Activated CD4-positive, CD25-positive, alpha-beta regulatory T cell treated with anti-CD3 and anti-CD28 coated beads, Interleukin-2, amount 50 U/mL, for 24 hours (primary cell): ENCODE results near the gene SIGLEC6.

Experiments
- ATAC-seq, 2 donors: fragments of 150-1000 bp; cut with Tn5 transposase; one replicate each; pipeline ENCODE4 v1.10.0; 2021; ENCODE audit warnings: mild to moderate bottlenecking in 1 of 2, moderate library complexity in 1 of 2

Gene SIGLEC6

DNA sequence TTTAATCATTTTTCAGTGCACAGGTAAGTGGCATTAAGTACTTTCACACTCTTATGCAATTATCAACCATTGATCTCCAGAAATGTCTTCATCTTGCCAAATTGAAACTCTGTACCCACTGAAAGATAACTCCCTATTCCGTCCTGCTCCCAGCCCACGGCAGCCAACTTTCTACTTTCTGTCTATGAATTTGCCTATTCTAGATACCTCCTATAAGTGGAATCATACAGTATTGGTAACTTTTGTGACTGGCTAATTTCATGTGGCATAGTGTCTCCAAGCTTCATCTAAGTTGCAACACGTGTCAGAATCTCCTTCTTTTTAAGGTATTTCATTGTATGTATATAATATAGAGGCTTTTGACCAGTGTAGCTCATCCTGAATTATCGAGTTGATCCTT is 58.9 kb downstream of the SIGLEC6 start:
- ATAC-seq, result no peak

GRCh38 chr19:51471527-51471926 is 59.9 kb downstream of the SIGLEC6 start:
- ATAC-seq, result no peak

- ATAC-seq, result no peak
Observed at GRCh38 chr19:51470966-51471365, 60.5 kb downstream of the SIGLEC6 start.

GRCh38 chr19:51469629-51470028 is 61.8 kb downstream of the SIGLEC6 start:
- ATAC-seq, result no peak

DNA sequence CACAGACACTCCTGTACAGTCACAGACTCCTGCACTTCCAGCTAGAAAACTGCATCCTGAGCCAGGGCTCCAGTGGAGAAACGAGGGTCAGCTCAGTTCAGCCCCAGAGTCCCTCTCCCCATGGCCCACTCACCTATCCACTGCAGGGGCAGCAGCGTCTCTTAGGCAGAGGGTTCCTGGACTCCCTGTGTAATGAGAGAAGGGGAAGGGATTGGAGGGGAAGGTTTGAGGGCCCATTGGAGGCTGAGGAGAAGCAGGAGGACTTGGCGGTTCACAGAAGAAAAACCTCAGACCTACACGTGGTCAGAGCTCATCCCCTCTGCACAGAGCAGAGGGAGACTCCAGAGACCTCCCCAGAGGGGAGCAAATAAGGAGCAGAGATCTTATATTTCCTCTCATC is 62.3 kb downstream of the SIGLEC6 start:
- no peak for ATAC-seq

DNA sequence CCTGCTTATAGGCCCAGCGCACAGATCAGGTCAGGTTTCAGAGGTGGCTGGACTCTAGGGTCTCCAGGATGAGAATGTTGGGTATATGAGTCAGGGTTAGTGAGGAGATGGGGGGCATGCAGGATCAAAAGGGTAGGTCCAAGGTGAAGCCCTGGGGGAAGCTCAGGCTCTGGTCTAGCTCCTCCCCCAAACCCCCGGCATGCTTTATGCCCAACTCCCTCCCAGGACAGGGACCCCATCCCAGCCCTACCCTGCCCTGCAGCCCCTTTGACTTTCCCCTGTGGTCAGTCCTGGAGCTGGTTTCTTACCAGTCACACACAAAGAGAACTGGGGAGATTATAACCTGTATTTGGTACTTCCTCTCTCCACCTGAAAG is 62.9 kb downstream of the SIGLEC6 start:
- ATAC-seq, result no peak

GRCh38 chr19:51467864-51468544 is 63.5 kb downstream of the SIGLEC6 start:
- ATAC-seq, result no peak
